Skeletal muscle tissue (tissue), 4 donors: Measurements from ENCODE around the gene PCDHGA1. TPM values are rescaled to one million over a fixed set of nuclear protein-coding genes. Genes with fewer than 3 reads are reported as not detected.

Experiments used
- H3K27ac ChIP-seq: one replicate; pipeline ENCODE4 v1.7.0; 2013; ENCODE audit warnings: mild to moderate bottlenecking, low read depth, low read length, inconsistent platforms
- H3K27me3 ChIP-seq, 3 donors: one replicate each; pipeline ENCODE4 v1.7.0; 2013; ENCODE audit warnings: low read length in 3 of 3; ENCODE audit not compliant: control insufficient read depth in 3 of 3, insufficient read depth in 3 of 3
- H3K36me3 ChIP-seq, 3 donors: one replicate each; pipeline ENCODE4 v1.7.0; 2013; ENCODE audit warnings: low read length in 3 of 3; ENCODE audit not compliant: control insufficient read depth in 3 of 3, insufficient read depth in 3 of 3
- H3K4me1 ChIP-seq, 3 donors: one replicate each; pipeline ENCODE4 v1.7.0; 2013; ENCODE audit warnings: low read length in 3 of 3, mild to moderate bottlenecking in 3 of 3; ENCODE audit not compliant: control insufficient read depth in 3 of 3, insufficient read depth in 3 of 3
- H3K4me3 ChIP-seq, 3 donors: one replicate each; pipeline ENCODE4 v1.7.0; 2013; ENCODE audit warnings: low read length in 3 of 3
- H3K9ac ChIP-seq, 3 donors: one replicate each; pipeline ENCODE4 v1.7.0; 2013; ENCODE audit warnings: low read length in 3 of 3, mild to moderate bottlenecking in 3 of 3, moderate library complexity in 2 of 3, low read depth in 1 of 3
- H3K9me3 ChIP-seq, 3 donors: one replicate each; pipeline ENCODE4 v1.7.0; 2013; ENCODE audit warnings: low read length in 3 of 3; ENCODE audit not compliant: control insufficient read depth in 3 of 3
- total RNA-seq: library from RNA; depleted of rRNA; stranded (reverse); fragments of >200 nt; gene quantifications from one replicate; pipeline ENCODE4 v1.2.3, GENCODE V29; 2014
- donor health status: Osteomylitis.

Gene PCDHGA1
- total RNA-seq, 1 donor from 2014 or later: 0.52 TPM

GRCh38 chr5:141508798-141509611 is 178.7 kb downstream of the PCDHGA1 start:
- peaks cover 21 to 28% (median 24%) of the 10 kb centered on the region in 3 donors for H3K36me3 ChIP-seq
- no peaks in the 10 kb centered on the region for H3K9me3 ChIP-seq
- peak overlapping the region in 2 of 3 donors; percentile 40 to 64 for H3K9ac ChIP-seq
- H3K4me1 ChIP-seq: peaks cover 54 to 60% (median 56%) of the 10 kb centered on the region in 3 donors
- peak overlapping the region; percentile 75 for H3K27ac ChIP-seq
- peak overlapping the region in 2 of 3 donors; percentile 3 to 29 for H3K4me3 ChIP-seq
- H3K27me3 ChIP-seq: no peaks in the 10 kb centered on the region

GRCh38 chr5:141510160-141510559 is 179.8 kb downstream of the PCDHGA1 start:
- H3K9ac ChIP-seq: peak overlapping the region in 1 of 3 donors; percentile 16
- no peak overlapping the region for H3K4me3 ChIP-seq
- peaks cover 21 to 25% (median 24%) of the 10 kb centered on the region in 3 donors for H3K36me3 ChIP-seq
- no peaks in the 10 kb centered on the region for H3K9me3 ChIP-seq
- H3K4me1 ChIP-seq: peaks cover 66 to 71% (median 67%) of the 10 kb centered on the region in 3 donors
- H3K27ac ChIP-seq: no peak overlapping the region
- no peaks in the 10 kb centered on the region for H3K27me3 ChIP-seq

- peaks cover 75 to 80% (median 76%) of the 10 kb centered on the region in 3 donors for H3K4me1 ChIP-seq
Measured at GRCh38 chr5:141510850-141511601, 180.7 kb downstream of the PCDHGA1 start.

GRCh38 chr5:141511771-141512325 is 181.5 kb downstream of the PCDHGA1 start:
- Histone ChIP-seq H3K4me3 (peak overlapping the region in 1 of 3 donors; percentile 91), H3K27ac (peak overlapping the region; percentile 96), H3K9ac (peak overlapping the region in 1 of 3 donors; percentile 71), H3K9me3 (no peaks in the 10 kb centered on the region), H3K36me3 (peaks cover 26 to 27% (median 27%) of the 10 kb centered on the region in 3 donors), H3K4me1 (peaks cover 77 to 80% (median 78%) of the 10 kb centered on the region in 3 donors), H3K27me3 (no peaks in the 10 kb centered on the region)

More at GRCh38 chr5:141510850-141511601, 180.7 kb downstream of the PCDHGA1 start:
- Histone ChIP-seq H3K36me3 (peaks cover 20 to 21% (median 21%) of the 10 kb centered on the region in 3 donors), H3K27me3 (no peaks in the 10 kb centered on the region), H3K4me3 (no peak overlapping the region), H3K27ac (peak overlapping the region; percentile 96), H3K9me3 (no peaks in the 10 kb centered on the region), H3K9ac (no peak overlapping the region)

- no peaks in the 10 kb centered on the region for H3K9me3 ChIP-seq
- H3K4me3 ChIP-seq: peak overlapping the region; percentile 73 to 91 (median 79)
- H3K27ac ChIP-seq: peak overlapping the region; percentile 96
- H3K4me1 ChIP-seq: peaks cover 77 to 80% (median 77%) of the 10 kb centered on the region in 3 donors
- peak overlapping the region; percentile 63 to 90 (median 71) for H3K9ac ChIP-seq
- no peaks in the 10 kb centered on the region for H3K27me3 ChIP-seq
- peaks cover 26 to 27% (median 27%) of the 10 kb centered on the region in 3 donors for H3K36me3 ChIP-seq
Measured at GRCh38 chr5:141512390-141512910, 182.1 kb downstream of the PCDHGA1 start.

GRCh38 chr5:141512911-141513626 is 182.8 kb downstream of the PCDHGA1 start:
- H3K9ac ChIP-seq: peak overlapping the region; percentile 63 to 90 (median 71)
- peaks cover 27 to 29% (median 27%) of the 10 kb centered on the region in 3 donors for H3K36me3 ChIP-seq
- no peaks in the 10 kb centered on the region for H3K9me3 ChIP-seq
- no peaks in the 10 kb centered on the region for H3K27me3 ChIP-seq
- peak overlapping the region; percentile 96 for H3K27ac ChIP-seq
- peak overlapping the region; percentile 73 to 91 (median 79) for H3K4me3 ChIP-seq
- peaks cover 76 to 79% (median 77%) of the 10 kb centered on the region in 3 donors for H3K4me1 ChIP-seq

- H3K4me1 ChIP-seq: peaks cover 78% of the 10 kb centered on the region in 3 donors
- H3K36me3 ChIP-seq: peaks cover 27 to 30% (median 27%) of the 10 kb centered on the region in 3 donors
- H3K9me3 ChIP-seq: no peaks in the 10 kb centered on the region
- peak overlapping the region; percentile 73 to 91 (median 79) for H3K4me3 ChIP-seq
- peak overlapping the region; percentile 96 for H3K27ac ChIP-seq
- no peaks in the 10 kb centered on the region for H3K27me3 ChIP-seq
- H3K9ac ChIP-seq: peak overlapping the region; percentile 63 to 90 (median 71)
Measured at GRCh38 chr5:141513627-141514329, 183.5 kb downstream of the PCDHGA1 start.

GRCh38 chr5:141514330-141515133 is 184.2 kb downstream of the PCDHGA1 start:
- Histone ChIP-seq H3K27me3 (no peaks in the 10 kb centered on the region), H3K9ac (peak overlapping the region; percentile 28 to 90 (median 63)), H3K4me1 (peaks cover 76 to 79% (median 78%) of the 10 kb centered on the region in 3 donors), H3K27ac (peak overlapping the region; percentile 96), H3K4me3 (peak overlapping the region; percentile 73 to 91 (median 79)), H3K36me3 (peaks cover 26 to 35% (median 27%) of the 10 kb centered on the region in 3 donors), H3K9me3 (no peaks in the 10 kb centered on the region)
